Caco-2 (cell line): ENCODE data around the gene DSE. TPM values are rescaled to one million over a fixed set of nuclear protein-coding genes. Genes with fewer than 3 reads are reported as not detected.

Source experiments
- BruUV-seq: library from RNA; stranded (reverse); fragments of 400-500 nt; replicated peaks from 2 replicates; lab custom pipeline; 2021; lab: Mats Ljungman, UMichigan
- CTCF ChIA-PET: fragments of 300-600 bp; sonication (Branson Sonifier 250); formaldehyde crosslinking; loops from one replicate; lab custom pipeline; 2022; ENCODE audit warnings: antibody characterized with exemption; lab: Charles Lee
- POLR2A ChIA-PET: fragments of 300-600 bp; sonication (Branson Sonifier 250); formaldehyde crosslinking; loops from one replicate; lab custom pipeline; 2022; ENCODE audit warnings: antibody characterized with exemption; lab: Charles Lee
- DNase-seq, 2 experiments: peaks; one replicate each; pipeline versions ENCODE4 v3.0.0 to v3.0.0-alpha.2; 2020 to 2022
- H3K27me3 ChIP-seq: replicated peaks from 2 replicates; pipeline ENCODE4 v1.6.0; 2011; ENCODE audit warnings: low read length; ENCODE audit not compliant: control insufficient read depth, insufficient read depth
- H3K36me3 ChIP-seq: 2 replicates; pipeline ENCODE4 v1.5.1; 2011; ENCODE audit warnings: low read length; ENCODE audit not compliant: control insufficient read depth, insufficient read depth
- H3K4me1 ChIP-seq: fragments of 250-450 bp; sonication (Bioruptor Pico); 2 replicates; pipeline ENCODE4 v1.5.1; 2020; ENCODE audit warnings: mild to moderate bottlenecking
- H3K4me3 ChIP-seq: 2 replicates; pipeline ENCODE4 v1.5.1; 2011; ENCODE audit warnings: low read depth, mild to moderate bottlenecking, control low read depth, low read length
- H3K9me3 ChIP-seq: fragments of 250-450 bp; sonication (Bioruptor Pico); 2 replicates; pipeline ENCODE4 v1.5.1; 2020; ENCODE audit warnings: mild to moderate bottlenecking, moderate library complexity
- H3K27ac Mint-ChIP-seq: one replicate; pipeline ENCODE4 v1.8.0; 2022; ENCODE audit warnings: mixed read lengths; ENCODE audit not compliant: unreplicated experiment
- H3K27me3 Mint-ChIP-seq: one replicate; pipeline ENCODE4 v1.8.0; 2022; ENCODE audit warnings: mixed read lengths; ENCODE audit not compliant: insufficient read depth, unreplicated experiment
- H3K36me3 Mint-ChIP-seq: one replicate; pipeline ENCODE4 v1.8.0; 2022; ENCODE audit warnings: mild to moderate bottlenecking, mixed read lengths; ENCODE audit not compliant: insufficient read depth, unreplicated experiment
- H3K4me1 Mint-ChIP-seq: one replicate; pipeline ENCODE4 v1.8.0; 2022; ENCODE audit warnings: low read depth, mixed read lengths; ENCODE audit not compliant: unreplicated experiment
- H3K4me3 Mint-ChIP-seq: one replicate; pipeline ENCODE4 v1.8.0; 2022; ENCODE audit warnings: mild to moderate bottlenecking, moderate library complexity, mixed read lengths; ENCODE audit not compliant: unreplicated experiment
- H3K9me3 Mint-ChIP-seq: one replicate; pipeline ENCODE4 v1.8.0; 2022; ENCODE audit warnings: mixed read lengths; ENCODE audit not compliant: unreplicated experiment
- CTCF ChIP-seq, 2 experiments: fragments of 200-600 bp in 1 of 2; IDR thresholded peaks; 1 replicate in 1 of 2; 2 replicates in 1 of 2; pipeline versions ENCODE4 v1.5.1 to v1.8.0; 2011 to 2022; ENCODE audit warnings: antibody characterized with exemption in 1 of 2, control low read depth in 1 of 2, inconsistent platforms in 1 of 2, low read depth in 1 of 2, low read length in 1 of 2, mild to moderate bottlenecking in 1 of 2, moderate library complexity in 1 of 2; ENCODE audit not compliant: insufficient read depth in 1 of 2, severe bottlenecking in 1 of 2, unreplicated experiment in 1 of 2
- intact Hi-C: fragments of 100-400 bp; cut with micrococcal nuclease; formaldehyde crosslinking; loops from one replicate; pipeline ENCODE4 v1.10.0; 2022; ENCODE audit not compliant: unreplicated experiment
- total RNA-seq: library from RNA; stranded (reverse); gene quantifications from 2 replicates; pipeline ENCODE4 v1.2.3, GENCODE V29; 2022

DSE gene
- total RNA-seq, 1 experiment from 2014 or later: 2.8 TPM

DNA sequence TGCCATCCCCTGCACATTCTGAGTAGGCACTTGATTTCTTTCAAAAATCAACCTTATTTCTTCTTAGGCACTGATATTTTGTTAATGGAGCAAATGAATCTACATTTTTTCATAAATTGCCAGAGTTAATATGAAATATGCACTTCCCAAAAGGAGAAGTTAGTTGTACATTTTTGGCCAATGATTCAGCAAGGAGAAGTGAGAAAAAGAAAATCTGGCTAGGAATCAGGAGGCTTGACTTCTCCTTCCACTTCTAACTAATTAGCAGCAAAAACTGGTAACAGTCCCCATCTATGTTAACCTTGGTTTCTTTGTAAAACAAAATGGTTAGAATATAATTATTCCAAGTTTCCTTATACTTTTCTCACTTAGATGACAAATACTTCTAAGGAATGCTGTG, 7.0 kb upstream of the DSE start:
- intact Hi-C loops: no loop called here
- H3K27me3 Mint-ChIP-seq: peaks cover 11% of the 10 kb centered on the region
- DNase-seq: no peak
- no peak overlapping the region for H3K27ac Mint-ChIP-seq
- H3K9me3 ChIP-seq: no peaks in the 10 kb centered on the region
- ChIA-PET CTCF (no interaction called here), POLR2A (no interaction called here)
- H3K9me3 Mint-ChIP-seq: no peaks in the 10 kb centered on the region
- no peaks in the 10 kb centered on the region for H3K4me1 Mint-ChIP-seq
- H3K4me3 Mint-ChIP-seq: no peak overlapping the region
- no TSS peak for BruUV-seq
- TF ChIP-seq CTCF (IDR thresholded peaks at IDR 0.05; ENCODE audit: insufficient read depth in 1 of 2, low read depth in 1 of 2, low read length in 1 of 2, severe bottlenecking in 1 of 2, unreplicated experiment in 1 of 2): no peak
- H3K4me1 ChIP-seq: no peaks in the 10 kb centered on the region
- H3K36me3 ChIP-seq: no peaks in the 10 kb centered on the region
- no peak overlapping the region for H3K4me3 ChIP-seq
- no peaks in the 10 kb centered on the region for H3K36me3 Mint-ChIP-seq
- no peaks in the 10 kb centered on the region for H3K27me3 ChIP-seq

- H3K27ac Mint-ChIP-seq: no peak overlapping the region
- intact Hi-C loops: no loop called here
- Histone ChIP-seq H3K4me1 (no peaks in the 10 kb centered on the region), H3K27me3 (no peaks in the 10 kb centered on the region), H3K36me3 (no peaks in the 10 kb centered on the region), H3K9me3 (no peaks in the 10 kb centered on the region), H3K4me3 (no peak overlapping the region)
- H3K4me1 Mint-ChIP-seq: no peaks in the 10 kb centered on the region
- ChIA-PET POLR2A (no interaction called here), CTCF (no interaction called here)
- peaks cover 11% of the 10 kb centered on the region for H3K27me3 Mint-ChIP-seq
- no peak for TF ChIP-seq CTCF (IDR thresholded peaks at IDR 0.05; ENCODE audit: insufficient read depth in 1 of 2, low read depth in 1 of 2, low read length in 1 of 2, severe bottlenecking in 1 of 2, unreplicated experiment in 1 of 2)
- DNase-seq: no peak
- BruUV-seq: no TSS peak
- no peak overlapping the region for H3K4me3 Mint-ChIP-seq
- no peaks in the 10 kb centered on the region for H3K9me3 Mint-ChIP-seq
- no peaks in the 10 kb centered on the region for H3K36me3 Mint-ChIP-seq
These were observed 6.4 kb upstream of the DSE start for GRCh38 chr6:116364321-116364720.

DNA sequence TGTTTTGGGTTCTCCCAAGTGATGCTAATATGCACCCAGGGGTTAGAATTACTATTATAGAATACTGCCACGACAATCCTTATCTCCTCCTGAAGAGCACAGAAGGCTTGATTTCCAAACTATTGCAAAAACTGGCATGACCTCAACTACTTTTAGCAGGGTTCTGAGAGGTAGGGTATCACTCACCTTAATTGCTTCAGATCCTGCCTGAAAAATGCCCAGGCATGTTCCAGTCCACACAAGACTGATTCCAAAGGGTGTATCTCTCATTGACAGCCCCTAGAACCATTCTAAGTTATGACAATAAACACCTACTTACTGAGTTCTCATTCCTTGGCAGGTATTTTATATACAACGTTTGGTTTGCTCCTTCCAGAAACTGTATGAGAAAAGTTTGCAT, 5.0 kb upstream of the DSE start:
- no peaks in the 10 kb centered on the region for H3K36me3 Mint-ChIP-seq
- no peaks in the 10 kb centered on the region for H3K4me1 ChIP-seq
- intact Hi-C loops: no loop called here
- H3K9me3 ChIP-seq: no peaks in the 10 kb centered on the region
- POLR2A ChIA-PET: no interaction called here
- H3K9me3 Mint-ChIP-seq: no peaks in the 10 kb centered on the region
- no TSS peak for BruUV-seq
- H3K36me3 ChIP-seq: no peaks in the 10 kb centered on the region
- H3K27me3 ChIP-seq: no peaks in the 10 kb centered on the region; the same call in 1 of the 2 replicates
- TF ChIP-seq CTCF (IDR thresholded peaks at IDR 0.05; ENCODE audit: insufficient read depth in 1 of 2, low read depth in 1 of 2, low read length in 1 of 2, severe bottlenecking in 1 of 2, unreplicated experiment in 1 of 2): no peak
- CTCF ChIA-PET: no interaction called here
- DNase-seq: no peak
- H3K4me3 ChIP-seq: no peak overlapping the region
- H3K4me1 Mint-ChIP-seq: no peaks in the 10 kb centered on the region
- peaks cover 9% of the 10 kb centered on the region for H3K27me3 Mint-ChIP-seq
- no peak overlapping the region for H3K4me3 Mint-ChIP-seq
- H3K27ac Mint-ChIP-seq: no peak overlapping the region
